ENCODE results near the gene SPTLC2. TPM values are rescaled to one million over a fixed set of nuclear protein-coding genes. Genes with fewer than 3 reads are reported as not detected.
A peak's percentile ranks its signal among the peaks of the same experiment; 100 is the strongest.

The SPTLC2 gene
- total and polyA plus RNA-seq, 2 of the 8 experiments (the other 6 are each of a cell fraction or from before 2014, with no cell fraction given): 8.9 to 35.1 TPM

GRCh38 chr14:77498120-77498979 lies 118.1 kb downstream of the SPTLC2 start, which contains the start of gene ISM2 (continued):
- TF ChIP-seq CTBP2 (IDR thresholded peaks at IDR 0.05; ENCODE audit: borderline replicate concordance, insufficient read depth, insufficient read length, low read length) (peak; percentile 71), RBBP5 (IDR thresholded peaks at IDR 0.05; ENCODE audit: borderline replicate concordance, low read depth, low read length) (peak; percentile 74; the same call in 1 of the 2 replicates), POLR2AphosphoS5 (IDR thresholded peaks at IDR 0.05; ENCODE audit: low read depth, low read length) (no peak), E2F6 (IDR thresholded peaks at IDR 0.05) (peak; percentile 17), KDM4A (IDR thresholded peaks at IDR 0.05; ENCODE audit: low read depth, low read length, severe bottlenecking) (no peak), RNF2 (IDR thresholded peaks at IDR 0.05; ENCODE audit: borderline replicate concordance, low read depth, low read length, missing control alignments, poor library complexity, severe bottlenecking) (no peak), GABPA (IDR thresholded peaks at IDR 0.05; ENCODE audit: borderline replicate concordance, insufficient read depth, low read length) (0 out of 2 replicates have a peak, but pooled peaks have one; percentile 32), USF2 (IDR thresholded peaks at IDR 0.05; ENCODE audit: low read length) (no peak), KDM1A (IDR thresholded peaks at IDR 0.05; ENCODE audit: borderline replicate concordance, low read length) (peak; percentile 63; the same call in 1 of the 2 replicates), PHF8 (conservative IDR thresholded peaks at IDR 0.05; ENCODE audit: low read depth, low read length) (peak; percentile 36), RXRA (IDR thresholded peaks at IDR 0.05; ENCODE audit: insufficient read depth, low read depth, low read length) (no peak), ASH2L (IDR thresholded peaks at IDR 0.05; ENCODE audit: low read length) (peak; percentile 75), ATF2 (IDR thresholded peaks at IDR 0.05; ENCODE audit: low read length) (no peak), POLR2A (IDR thresholded peaks at IDR 0.05; ENCODE audit: control extremely low read depth in 1 of 2, low read depth in 2 of 2, low read length in 2 of 2) (no peak), CHD1 (IDR thresholded peaks at IDR 0.05; ENCODE audit: low read depth, low read length) (no peak), SIX5 (IDR thresholded peaks at IDR 0.05; ENCODE audit: low read depth, low read length) (no peak), RAD21 (IDR thresholded peaks at IDR 0.05 in 1 of 2, conservative IDR thresholded peaks at IDR 0.05 in 1 of 2; ENCODE audit: low read depth in 2 of 2, low read length in 2 of 2) (no peak), EZH2 (IDR thresholded peaks at IDR 0.05; ENCODE audit: low read depth, low read length, severe bottlenecking) (peak; percentile 65)
